Ishikawa (cell line): ENCODE results near the gene EPN2.

Source experiments
- CEBPB ChIP-seq: IDR thresholded peaks from 2 replicates; pipeline ENCODE4 v1.6.1; 2012
- CREB1 ChIP-seq: IDR thresholded peaks from 2 replicates; pipeline ENCODE4 v1.6.1; 2012; ENCODE audit warnings: low read depth
- EGR1 ChIP-seq: IDR thresholded peaks from 2 replicates; pipeline ENCODE4 v1.6.1; 2012
- EP300 ChIP-seq: IDR thresholded peaks from 2 replicates; pipeline ENCODE4 v1.6.1; 2012; ENCODE audit warnings: borderline replicate concordance
- FOXM1 ChIP-seq: IDR thresholded peaks from 2 replicates; pipeline ENCODE4 v1.6.1; 2012; ENCODE audit warnings: low read depth, borderline replicate concordance
- MAX ChIP-seq: IDR thresholded peaks from 2 replicates; pipeline ENCODE4 v1.6.1; 2012
- NFIC ChIP-seq: IDR thresholded peaks from 2 replicates; pipeline ENCODE4 v1.6.1; 2012
- RAD21 ChIP-seq: IDR thresholded peaks from 2 replicates; pipeline ENCODE4 v1.6.1; 2012; ENCODE audit warnings: low read depth
- REST ChIP-seq: IDR thresholded peaks from 2 replicates; pipeline ENCODE4 v1.6.1; 2012; ENCODE audit warnings: low read depth, mild to moderate bottlenecking
- TAF1 ChIP-seq: IDR thresholded peaks from 2 replicates; pipeline ENCODE4 v1.6.1; 2012; ENCODE audit warnings: low read depth, mild to moderate bottlenecking
- TCF12 ChIP-seq: IDR thresholded peaks from 2 replicates; pipeline ENCODE4 v1.6.1; 2012; ENCODE audit warnings: low read depth
- TEAD4 ChIP-seq: IDR thresholded peaks from 2 replicates; pipeline ENCODE4 v1.6.1; 2012
- USF1 ChIP-seq: IDR thresholded peaks from 2 replicates; pipeline ENCODE4 v1.6.1; 2012
- YY1 ChIP-seq: IDR thresholded peaks from 2 replicates; pipeline ENCODE4 v1.6.1; 2012; ENCODE audit warnings: low read depth
- ZBTB7A ChIP-seq: IDR thresholded peaks from 2 replicates; pipeline ENCODE4 v1.6.1; 2012; ENCODE audit warnings: low read depth

EPN2 gene

DNA sequence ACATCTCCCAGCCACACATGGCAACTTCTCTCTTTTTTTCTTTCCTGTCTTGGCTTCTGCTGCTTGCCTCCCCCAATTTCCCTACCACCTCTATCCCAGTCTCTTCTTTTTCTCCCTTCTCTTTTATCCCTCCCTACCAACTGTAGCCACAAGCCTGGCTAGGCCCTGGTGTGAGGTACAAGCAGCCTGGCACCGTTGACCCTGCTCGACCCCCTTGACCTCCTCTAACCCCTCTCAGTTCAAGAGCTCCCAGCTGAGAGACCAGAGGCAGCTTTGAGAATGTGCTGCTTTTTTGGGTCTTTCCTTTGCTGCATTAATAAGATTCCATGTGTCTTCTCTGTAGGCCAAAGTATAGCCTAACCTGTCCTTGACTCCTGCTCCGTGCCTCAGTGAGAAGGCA lies 93.1 kb downstream of the EPN2 start:
- TF ChIP-seq NFIC: no peak
- TF ChIP-seq YY1: no peak
- no peak for TF ChIP-seq USF1
- TF ChIP-seq ZBTB7A: no peak
- TF ChIP-seq TAF1: no peak
- no peak for TF ChIP-seq REST
- TF ChIP-seq MAX: no peak
- TF ChIP-seq EP300: no peak
- no peak for TF ChIP-seq TEAD4
- no peak for TF ChIP-seq CREB1
- no peak for TF ChIP-seq FOXM1
- TF ChIP-seq CEBPB: no peak
- TF ChIP-seq RAD21: no peak
- no peak for TF ChIP-seq EGR1

DNA sequence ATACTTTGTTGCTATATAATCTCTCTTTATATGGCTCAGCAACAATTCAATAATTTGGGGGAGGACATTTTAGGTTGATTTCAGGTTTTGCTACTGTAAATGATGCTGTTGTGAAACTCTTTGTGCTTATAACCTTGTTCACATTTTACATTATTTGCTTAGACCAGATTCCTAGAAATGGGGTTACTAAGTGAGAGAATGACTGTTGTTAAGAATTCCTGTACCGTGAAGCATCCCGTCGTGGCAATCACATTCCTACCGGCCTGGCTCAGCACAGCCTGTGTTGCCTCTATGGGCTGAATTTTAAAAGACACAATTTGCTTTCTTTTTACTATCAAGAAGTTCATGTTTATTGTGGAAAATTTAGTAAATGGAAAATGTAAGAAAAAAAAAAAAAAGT lies 94.0 kb downstream of the EPN2 start:
- TF ChIP-seq MAX: no peak
- TF ChIP-seq CEBPB: 0 out of 2 replicates have a peak, but pooled peaks have one; percentile 4
- no peak for TF ChIP-seq FOXM1
- peak; percentile 41; the same call in 1 of the 2 replicates for TF ChIP-seq EP300
- TF ChIP-seq RAD21: 0 out of 2 replicates have a peak, but pooled peaks have one; percentile 6
- peak; percentile 81 for TF ChIP-seq TEAD4

GRCh38 chr17:19331543-19332245 lies 94.5 kb downstream of the EPN2 start:
- TF ChIP-seq TCF12 (no peak), REST (no peak), MAX (no peak), CREB1 (no peak), ZBTB7A (no peak), TAF1 (no peak), NFIC (no peak), FOXM1 (no peak), USF1 (no peak), EGR1 (no peak), YY1 (no peak), TEAD4 (no peak), EP300 (no peak), RAD21 (no peak), CEBPB (no peak)

GRCh38 chr17:19332371-19333131 lies 95.4 kb downstream of the EPN2 start:
- TF ChIP-seq MAX (no peak), NFIC (peak; percentile 74), EGR1 (no peak)

- no peak for TF ChIP-seq TEAD4
- no peak for TF ChIP-seq RAD21
- no peak for TF ChIP-seq NFIC
- no peak for TF ChIP-seq USF1
- TF ChIP-seq TAF1: no peak
- no peak for TF ChIP-seq CEBPB
- no peak for TF ChIP-seq CREB1
- no peak for TF ChIP-seq ZBTB7A
- TF ChIP-seq YY1: peak; percentile 59; the same call in 1 of the 2 replicates
These were observed 95.9 kb downstream of the EPN2 start for GRCh38 chr17:19333132-19333440.
